LNCAP (cell line): ENCODE results near the gene FOXN1.

ENCODE experiments used
- TF ChIP-seq, protein P1 (sequence below): fragments of 450-650 bp; IDR thresholded peaks from 2 replicates; pipeline ENCODE4 v1.5.1; 2017; ENCODE audit warnings: mild to moderate bottlenecking

The FOXN1 gene

DNA sequence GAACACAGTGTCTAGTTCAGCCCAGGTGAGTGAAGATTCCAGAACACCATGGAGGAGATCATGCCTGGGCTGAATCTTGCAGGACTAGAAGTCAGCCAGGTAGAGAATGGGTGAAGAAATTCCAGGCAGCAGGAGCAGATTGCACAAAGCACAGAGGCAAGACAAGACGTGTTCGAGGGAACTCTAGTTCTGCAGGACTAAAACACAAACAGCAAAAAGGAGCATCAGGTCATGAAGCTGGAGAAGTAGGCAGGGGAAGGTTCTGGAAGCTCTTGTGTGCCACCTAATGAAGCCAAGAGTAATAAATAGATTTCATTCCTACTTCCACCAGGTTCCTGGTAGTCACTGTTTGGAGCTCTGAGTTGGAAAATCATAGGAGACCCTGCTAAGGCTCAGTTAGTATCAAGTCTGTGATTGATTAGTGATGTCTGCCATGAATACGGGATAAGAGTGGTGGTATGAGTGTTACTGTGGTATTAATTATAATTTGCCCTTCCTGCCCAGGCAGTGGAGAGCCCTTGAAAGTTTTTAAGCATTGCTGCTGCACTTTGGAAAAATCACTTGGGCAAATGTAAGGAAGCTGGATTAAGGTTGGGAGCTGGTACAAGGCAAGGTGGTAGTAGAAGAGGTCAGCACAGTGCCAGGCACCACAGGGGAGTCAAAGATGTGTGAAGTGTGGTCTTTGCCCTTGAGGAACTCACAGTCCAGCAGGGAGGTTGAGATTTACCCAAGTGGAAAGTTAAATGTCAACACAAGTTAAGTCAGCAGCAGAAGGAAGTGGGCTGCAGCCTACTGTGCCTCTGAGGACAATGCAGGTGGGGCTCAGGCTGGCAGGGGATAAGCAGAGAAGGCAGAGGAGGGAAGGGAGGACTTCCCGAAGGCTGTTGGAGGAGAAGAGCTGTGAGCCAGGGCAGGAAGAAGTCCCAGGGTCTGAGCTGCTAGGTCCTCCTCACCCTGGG, 13.5 kb upstream of the FOXN1 start:
- TF ChIP-seq, protein P1, sequence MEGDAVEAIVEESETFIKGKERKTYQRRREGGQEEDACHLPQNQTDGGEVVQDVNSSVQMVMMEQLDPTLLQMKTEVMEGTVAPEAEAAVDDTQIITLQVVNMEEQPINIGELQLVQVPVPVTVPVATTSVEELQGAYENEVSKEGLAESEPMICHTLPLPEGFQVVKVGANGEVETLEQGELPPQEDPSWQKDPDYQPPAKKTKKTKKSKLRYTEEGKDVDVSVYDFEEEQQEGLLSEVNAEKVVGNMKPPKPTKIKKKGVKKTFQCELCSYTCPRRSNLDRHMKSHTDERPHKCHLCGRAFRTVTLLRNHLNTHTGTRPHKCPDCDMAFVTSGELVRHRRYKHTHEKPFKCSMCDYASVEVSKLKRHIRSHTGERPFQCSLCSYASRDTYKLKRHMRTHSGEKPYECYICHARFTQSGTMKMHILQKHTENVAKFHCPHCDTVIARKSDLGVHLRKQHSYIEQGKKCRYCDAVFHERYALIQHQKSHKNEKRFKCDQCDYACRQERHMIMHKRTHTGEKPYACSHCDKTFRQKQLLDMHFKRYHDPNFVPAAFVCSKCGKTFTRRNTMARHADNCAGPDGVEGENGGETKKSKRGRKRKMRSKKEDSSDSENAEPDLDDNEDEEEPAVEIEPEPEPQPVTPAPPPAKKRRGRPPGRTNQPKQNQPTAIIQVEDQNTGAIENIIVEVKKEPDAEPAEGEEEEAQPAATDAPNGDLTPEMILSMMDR: no peak

DNA sequence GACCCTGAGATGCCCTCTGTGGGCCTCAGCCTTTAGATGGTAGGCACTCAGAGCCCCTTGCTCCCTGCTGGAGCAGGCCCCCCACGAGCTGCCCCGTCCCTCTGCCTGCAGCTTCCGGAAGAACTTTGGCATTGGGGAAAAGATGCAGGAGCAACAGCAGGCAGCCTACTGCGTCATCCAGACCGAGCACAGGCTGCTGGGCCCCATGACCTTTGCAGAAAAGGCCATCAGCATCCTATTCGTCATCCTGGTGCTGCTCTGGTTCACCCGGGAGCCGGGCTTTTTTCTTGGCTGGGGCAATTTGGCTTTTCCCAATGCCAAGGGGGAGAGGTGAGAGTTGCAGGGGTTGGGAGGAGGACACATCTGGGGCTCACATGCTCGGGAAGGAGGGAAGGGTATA, 12.7 kb upstream of the FOXN1 start:
- TF ChIP-seq, protein P1: no peak

DNA sequence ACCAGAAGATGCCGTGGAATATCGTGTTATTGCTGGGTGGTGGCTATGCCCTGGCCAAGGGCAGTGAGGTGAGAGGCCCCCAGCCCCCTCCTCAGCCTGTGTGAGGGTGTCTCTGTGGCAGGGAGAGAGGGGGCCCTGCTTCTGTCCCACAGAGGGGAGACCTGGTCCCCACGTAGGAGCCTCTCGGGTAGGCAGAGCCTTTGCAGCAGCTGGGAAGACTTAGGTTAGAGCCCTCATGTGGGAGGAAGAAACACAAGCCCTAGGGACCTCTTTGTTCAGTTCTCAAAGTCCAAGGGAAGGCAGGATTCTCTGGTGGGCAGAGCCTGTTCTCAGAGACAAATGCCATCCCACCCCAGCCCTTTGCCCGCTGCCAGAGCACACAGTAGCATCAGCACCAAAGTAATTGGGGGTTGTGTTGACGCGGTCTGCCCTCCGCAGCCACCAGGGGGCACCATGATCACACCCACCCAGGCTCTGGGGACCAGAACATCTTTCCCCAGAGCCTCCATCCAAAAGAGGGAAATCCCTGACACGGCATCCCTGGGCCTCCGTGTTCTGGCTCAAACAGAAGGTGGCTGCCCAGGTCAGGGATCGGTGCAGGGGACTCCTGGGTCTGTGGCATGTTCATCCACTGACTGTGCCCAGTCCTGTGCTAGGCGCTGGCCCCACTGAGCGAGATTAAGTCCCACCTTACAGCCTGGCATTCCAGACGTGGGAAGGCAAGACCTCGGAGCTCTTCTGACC, 11.5 kb upstream of the FOXN1 start:
- TF ChIP-seq, protein P1: peak; percentile 90

DNA sequence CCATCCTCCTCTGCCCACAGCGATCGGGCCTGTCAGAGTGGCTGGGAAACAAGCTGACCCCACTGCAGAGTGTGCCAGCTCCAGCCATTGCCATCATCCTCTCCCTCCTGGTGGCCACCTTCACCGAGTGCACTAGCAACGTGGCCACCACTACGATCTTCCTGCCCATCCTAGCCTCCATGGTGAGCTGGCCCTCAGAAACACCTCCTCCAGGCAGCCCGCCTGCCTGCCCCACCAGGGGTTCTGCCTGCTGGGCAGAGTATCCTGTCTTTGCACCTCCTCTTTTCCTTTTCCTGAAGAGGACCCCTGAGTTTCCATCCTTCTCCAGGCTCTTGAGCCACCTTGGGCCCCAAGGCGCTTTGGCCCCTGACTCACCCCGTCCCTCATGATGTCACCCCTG, 10.5 kb upstream of the FOXN1 start:
- TF ChIP-seq, protein P1: no peak

DNA sequence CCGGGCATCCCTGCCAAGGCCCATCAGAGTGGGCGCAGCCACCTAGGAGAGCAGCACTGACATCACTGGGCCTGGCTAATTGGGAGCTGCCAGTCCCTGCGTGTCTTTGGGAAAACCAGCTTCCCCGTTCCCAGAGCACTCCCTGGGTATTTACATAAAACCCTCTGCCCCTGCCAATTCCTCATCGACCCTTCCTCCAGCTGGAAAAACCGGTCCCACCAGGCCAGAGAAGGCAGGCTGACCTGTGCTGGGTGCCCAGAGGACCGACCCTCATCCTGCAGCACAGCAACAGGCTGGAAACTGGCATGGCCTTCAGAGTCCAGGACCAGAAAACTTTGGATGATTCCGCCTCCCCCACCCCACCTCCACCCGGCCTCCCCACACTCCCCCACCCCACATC, 8.2 kb upstream of the FOXN1 start:
- TF ChIP-seq, protein P1: no peak

DNA sequence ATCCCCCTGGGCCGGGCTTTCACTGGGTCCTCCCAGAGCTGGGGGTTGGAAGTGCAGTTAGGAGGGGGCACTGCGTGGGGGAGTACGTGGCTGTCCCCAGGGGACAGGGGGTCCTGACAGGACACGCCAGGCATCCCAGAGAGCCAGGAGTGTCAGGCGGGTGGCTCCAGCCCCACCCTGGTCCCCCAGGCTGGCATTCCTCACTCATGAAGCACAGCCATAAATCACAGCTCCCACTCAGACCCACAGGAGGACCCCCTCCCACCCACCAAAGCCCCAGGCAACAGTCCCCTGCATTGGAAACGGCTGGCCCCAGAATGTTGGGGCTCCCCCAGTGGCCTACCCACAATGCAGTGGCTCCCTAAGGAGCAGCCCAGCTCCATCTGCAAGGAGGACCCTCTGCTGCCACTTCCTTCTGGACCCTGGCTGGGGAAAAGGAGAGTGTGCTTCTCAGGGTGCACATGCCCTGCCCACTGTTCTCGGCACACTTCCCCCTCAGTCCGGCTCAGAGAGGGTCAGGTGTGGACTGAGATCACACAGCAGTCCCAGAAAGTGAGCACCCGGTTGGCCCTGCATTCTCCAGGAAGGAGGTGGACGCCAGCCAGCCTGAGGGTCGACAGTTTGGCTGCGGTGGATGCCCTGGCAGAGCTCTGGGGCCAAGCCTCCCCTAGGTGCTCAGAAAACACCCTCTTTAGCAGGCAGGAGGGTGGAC, 7.3 kb upstream of the FOXN1 start:
- TF ChIP-seq, protein P1: no peak

DNA sequence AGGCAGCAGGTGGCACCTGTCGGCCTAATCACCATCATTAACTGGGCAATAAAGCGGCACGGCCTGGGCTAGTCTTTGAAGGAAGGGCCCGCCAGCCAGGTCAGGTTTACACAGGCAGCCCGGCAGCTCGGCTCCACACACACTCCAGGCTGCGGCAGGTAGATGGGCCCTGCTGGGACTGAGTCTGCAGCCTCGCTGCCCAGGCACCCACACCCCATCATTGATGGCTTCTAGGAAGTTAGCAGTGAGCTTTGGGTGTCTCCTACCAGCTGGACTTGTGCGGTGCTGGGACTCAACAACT, 6.8 kb upstream of the FOXN1 start:
- TF ChIP-seq, protein P1: no peak
